Activated CD8-positive, alpha-beta memory T cell treated with anti-CD3 and anti-CD28 coated beads, Interleukin-2, amount 50 U/mL, for 1 hour (primary cell): ENCODE results near the gene RPL10A.

Experiments used
- DNase-seq: peaks from one replicate; pipeline ENCODE4 v3.0.0-alpha.2; 2020; ENCODE audit errors: extremely low read depth

The RPL10A gene

DNA sequence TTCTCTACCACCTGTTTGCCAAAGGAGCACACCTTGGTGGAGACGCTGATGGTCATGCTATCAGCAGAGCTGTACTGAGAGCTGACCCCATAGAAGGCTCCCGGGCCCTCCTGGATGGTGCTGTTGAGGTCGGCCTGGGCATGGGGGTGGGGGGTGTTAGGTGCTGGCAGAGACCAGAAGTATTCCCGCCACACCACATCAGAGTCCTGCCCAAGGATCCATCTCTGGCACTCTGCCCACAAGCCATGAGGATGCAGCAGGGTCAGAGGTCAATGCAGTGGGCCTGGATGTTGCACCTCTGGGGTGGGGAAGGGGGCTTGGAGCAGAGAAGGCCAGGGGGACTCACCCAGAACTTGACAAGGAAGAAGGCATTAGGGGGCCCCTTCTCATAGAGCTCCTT lies 7.4 kb downstream of the RPL10A start:
- DNase-seq: no peak

DNA sequence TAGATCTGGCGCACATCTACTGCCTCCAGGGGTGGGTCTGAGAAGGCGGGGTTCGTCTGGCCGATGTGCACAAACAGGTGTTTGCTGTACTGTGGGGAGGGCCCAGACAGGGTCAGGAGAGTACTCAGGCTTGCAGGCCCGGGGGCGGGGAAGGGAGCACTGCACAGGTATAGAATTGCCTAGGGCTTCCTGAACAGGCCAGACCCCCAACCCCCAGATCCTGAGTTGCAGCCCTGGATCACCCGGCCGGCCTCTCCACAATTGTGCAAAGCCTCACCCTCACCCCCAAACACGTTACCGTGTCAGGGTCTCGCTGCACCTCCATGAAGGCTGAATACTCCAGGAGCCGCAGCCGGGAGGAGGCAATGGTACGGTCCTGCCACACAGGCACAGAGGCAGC lies 7.8 kb downstream of the RPL10A start:
- no peak for DNase-seq

DNA sequence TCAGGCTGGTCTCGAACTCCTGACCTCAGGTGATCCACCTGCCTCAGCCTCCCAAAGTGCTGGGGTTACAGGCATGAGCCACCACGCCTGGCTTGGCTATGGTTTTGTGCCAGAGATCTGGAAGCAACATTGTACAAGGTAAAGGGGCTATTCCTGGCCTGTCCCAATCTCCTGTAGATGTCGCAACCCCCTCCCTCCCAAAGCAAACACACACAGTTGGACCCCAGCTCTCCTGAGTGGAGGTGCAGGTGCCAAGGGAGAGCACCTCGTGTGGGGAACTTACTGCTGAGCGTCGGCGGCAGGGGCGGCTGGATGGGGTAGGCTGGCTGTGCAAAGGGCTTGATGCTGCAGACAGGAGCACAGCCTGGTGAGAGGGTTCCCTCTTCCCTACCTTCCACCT lies 8.8 kb downstream of the RPL10A start:
- no peak for DNase-seq

DNA sequence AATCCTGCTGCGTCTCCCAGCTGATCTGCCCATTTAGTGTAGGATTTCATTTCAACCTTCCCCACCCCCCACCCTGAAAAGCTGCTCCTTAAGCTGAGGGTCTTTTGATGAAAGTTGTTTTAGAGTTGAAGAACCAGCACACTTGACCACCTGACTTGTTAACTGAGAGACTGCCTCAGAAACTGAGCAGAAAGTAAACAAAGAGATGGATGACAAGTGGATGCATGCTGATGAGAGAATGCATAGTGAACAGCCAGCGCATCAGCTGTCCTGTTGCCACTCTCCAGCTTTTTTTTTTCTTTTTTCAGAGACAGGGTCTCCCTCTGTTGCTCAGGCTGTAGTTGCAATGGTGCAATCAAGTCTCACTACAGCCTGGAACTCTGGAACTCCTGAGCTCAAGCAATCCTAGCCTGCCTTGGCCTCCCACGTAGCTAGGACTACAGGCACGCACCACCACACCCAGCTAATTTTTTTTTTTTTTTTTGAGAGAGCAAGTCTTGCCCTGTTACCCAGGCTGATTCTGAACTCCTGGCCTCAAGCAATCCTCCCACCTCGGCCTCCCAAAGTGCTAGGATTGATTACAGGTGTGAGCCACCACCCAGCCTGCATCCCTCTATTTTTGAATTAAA lies 9.5 kb downstream of the RPL10A start:
- DNase-seq: no peak

DNA sequence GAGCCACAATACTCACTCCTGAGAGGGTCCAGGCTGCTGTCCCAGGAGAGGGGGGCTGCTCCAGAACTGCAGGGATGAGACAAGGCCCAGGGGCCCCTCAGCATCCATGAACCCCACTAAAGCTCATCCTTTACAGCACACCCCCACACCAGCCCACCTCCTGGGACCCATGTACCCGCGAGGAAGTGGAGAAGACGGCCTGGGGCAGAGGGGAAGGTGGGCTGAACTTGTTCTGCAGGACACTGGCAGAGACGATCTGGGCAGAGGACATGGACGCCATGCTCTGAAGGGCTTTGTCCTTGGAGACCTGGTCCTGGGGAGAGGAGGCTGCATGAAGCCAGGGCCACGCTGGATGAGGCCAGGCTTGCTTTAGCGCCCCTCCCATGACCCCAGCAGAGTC lies 10.1 kb downstream of the RPL10A start:
- no peak for DNase-seq

DNA sequence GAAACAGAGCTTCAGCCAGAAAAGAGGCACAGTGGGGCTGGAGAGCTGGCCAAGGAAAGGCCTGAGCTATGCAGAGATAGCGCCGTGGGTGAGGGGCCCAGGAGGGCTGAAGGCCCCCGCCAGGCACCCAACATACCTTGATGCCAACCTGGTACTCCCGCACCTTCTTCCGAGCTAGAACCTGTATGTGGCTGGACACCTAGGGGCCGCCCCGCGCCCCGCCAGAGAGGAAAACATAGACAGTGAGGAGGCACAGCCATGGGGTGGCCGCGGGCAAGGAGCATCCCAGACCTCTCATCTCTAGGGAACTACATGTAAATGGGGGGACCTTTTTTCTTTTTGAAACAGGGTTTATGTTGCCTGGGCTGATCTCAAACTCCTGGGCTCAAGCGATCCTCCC lies 12.0 kb downstream of the RPL10A start:
- DNase-seq: no peak

DNA sequence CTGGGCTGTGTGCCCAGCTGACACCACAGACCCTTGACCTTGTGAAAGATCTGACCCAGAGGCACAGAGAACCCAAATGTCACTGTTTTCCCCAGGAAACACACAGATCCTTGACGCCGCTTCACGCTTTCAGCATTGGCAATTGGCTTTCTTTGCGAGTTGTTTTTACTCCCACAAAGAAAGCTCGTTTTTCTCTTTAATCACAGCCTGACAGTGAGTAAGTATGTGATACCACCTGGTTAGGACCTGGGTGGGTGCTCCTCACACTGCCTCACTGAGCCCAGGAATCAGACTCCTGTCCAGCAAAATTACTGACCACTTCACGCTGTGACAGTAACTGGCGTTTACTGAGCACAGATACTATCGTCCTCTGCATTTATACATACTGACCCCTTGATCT lies 13.0 kb downstream of the RPL10A start:
- DNase-seq: no peak

DNA sequence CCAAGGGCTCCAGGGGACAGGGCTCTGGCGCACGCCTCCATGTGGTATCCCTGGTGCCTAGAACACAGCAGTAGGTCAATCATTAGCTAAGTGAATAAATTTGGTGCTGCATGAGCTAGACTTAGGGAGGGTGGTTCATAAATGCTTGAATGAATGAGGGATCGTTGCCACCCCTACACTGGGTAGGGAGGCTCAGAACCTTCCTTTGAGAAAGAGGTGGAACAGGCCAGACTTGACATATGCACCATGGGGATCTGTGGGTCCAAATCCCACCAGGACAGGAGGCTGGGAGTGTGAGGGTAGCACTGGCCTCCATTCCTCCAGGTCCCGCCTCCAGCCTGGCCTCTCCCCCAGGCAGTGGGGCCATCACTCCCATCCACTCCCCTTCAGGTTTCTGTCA lies 14.9 kb downstream of the RPL10A start:
- DNase-seq: no peak

DNA sequence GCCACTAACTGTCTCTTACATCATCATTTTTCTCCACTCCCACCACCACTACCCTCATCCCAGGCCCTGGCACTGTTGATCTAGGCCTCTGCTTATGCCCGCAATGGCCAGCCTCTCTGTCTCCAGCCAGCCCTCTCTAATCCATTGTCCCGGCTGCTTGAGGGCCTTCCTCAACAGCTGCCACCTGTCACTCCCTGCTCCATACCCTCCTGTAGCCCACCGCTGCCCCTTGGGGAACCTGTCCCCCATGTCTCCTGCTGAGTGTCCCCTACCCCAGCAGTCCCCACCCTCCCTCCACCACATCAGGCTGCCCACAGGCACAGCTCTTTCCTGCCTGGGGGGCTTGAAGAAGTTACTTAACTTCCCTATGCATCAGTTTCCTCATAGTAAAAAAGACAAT lies 15.3 kb downstream of the RPL10A start:
- DNase-seq: no peak

- no peak for DNase-seq
Measured at GRCh38 chr6:35483893-35484645, 15.9 kb downstream of the RPL10A start.

- no peak for DNase-seq
Measured at GRCh38 chr6:35484921-35485392, 16.8 kb downstream of the RPL10A start.

GRCh38 chr6:35485402-35485877 lies 17.2 kb downstream of the RPL10A start:
- no peak for DNase-seq

GRCh38 chr6:35486005-35486925 lies 18.1 kb downstream of the RPL10A start:
- DNase-seq: no peak

DNA sequence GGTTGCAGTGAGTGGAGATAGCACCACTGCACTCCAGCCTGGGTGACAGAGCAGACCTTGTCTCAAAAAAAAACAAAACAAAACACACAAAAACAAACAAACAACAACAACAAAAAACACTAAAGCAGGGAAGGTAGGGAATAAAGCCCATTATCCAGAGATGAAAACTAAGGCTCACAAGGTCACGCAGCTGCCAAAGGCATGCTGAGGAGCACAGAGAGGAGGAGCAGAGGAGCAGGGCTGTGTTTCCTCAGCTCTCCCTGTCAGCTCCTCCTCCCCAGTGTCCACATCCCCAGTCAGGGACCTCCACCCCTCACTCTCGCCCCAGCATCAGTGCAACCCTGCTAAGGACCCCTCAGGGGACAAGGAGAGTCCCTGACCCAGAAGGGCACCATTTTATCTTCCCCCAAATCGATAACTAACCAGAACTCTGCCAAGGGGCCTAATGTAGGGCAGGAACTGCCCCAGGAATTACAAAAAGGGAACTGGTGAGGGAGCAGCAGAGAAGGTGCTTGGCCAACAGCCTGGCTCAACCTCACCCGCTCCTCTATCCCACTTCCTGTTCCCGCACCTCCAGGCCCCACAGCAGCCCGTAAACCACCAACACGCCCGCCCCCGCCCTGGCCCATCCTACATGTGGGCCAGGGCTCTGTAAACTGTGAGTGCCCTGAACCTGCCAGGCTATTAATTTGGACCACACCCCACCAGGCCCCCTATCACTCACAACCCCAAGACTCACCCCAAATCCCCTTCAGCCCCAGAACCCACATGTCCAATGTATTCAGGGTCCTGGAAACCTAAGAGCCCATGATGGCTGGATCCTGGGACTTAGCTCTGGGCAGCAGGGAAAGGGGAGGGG lies 19.7 kb downstream of the RPL10A start:
- DNase-seq: no peak

- no peak for DNase-seq
Measured at GRCh38 chr6:35488517-35488862, 20.3 kb downstream of the RPL10A start.

GRCh38 chr6:35489066-35489465 lies 20.9 kb downstream of the RPL10A start:
- DNase-seq: no peak

- no peak for DNase-seq
Measured at GRCh38 chr6:35489995-35490791, 22.0 kb downstream of the RPL10A start.

DNA sequence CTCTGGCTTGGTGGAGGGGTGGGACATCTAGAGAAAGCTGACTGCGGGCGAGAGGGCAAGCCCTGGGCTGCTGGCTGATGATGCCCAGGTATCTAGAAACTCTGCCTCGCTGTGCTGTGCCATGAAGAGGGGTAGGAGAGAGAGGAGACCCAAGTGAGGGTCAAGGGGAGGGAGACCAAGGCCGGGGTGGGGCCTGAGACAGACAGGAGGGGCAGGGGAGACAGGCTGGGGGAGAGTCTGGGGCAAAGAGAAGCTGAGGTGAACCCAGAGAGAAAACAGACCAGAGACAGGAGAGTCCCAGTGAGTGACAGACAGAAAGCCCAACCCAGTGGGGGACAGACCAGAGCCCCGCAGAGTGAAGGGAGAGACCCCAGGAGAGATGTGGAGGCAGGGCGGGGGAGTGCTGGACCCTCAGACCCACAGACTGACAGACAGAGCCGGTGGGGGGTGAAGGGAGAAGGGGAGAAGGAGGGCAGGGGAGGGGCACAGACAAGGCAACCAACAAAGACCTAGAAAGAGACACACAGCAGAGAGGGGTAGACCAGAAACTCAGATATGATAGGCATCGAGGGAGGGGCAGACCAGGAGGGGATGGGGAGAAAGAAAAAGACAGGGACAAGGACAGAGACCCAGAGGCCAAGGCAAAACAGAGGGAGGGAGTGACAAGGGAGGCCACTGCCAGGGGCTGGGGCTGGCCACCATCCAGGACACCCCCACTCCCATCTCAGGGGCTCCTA lies 22.8 kb downstream of the RPL10A start:
- DNase-seq: no peak

- DNase-seq: no peak
Measured at GRCh38 chr6:35491558-35492257, 23.5 kb downstream of the RPL10A start.
